Upper lobe of right lung (tissue), 1 donor: ENCODE data around the gene HLCS. TPM values are rescaled to one million over a fixed set of nuclear protein-coding genes. Genes with fewer than 3 reads are reported as not detected.

Source experiments
- ATAC-seq: fragments of 200-7000 bp; cut with Tn5 transposase; one replicate; pipeline ENCODE4 v1.9.1; 2020; ENCODE audit warnings: mild to moderate bottlenecking, moderate library complexity
- DNase-seq: peaks from one replicate; pipeline ENCODE4 v3.0.0-alpha.2; 2020
- H3K27ac ChIP-seq: fragments of 200-600 bp; one replicate; pipeline ENCODE4 v1.8.0; 2022
- H3K27me3 ChIP-seq: fragments of 200-600 bp; one replicate; pipeline ENCODE4 v1.8.0; 2022; ENCODE audit warnings: mild to moderate bottlenecking
- H3K36me3 ChIP-seq: fragments of 200-600 bp; one replicate; pipeline ENCODE4 v1.8.0; 2022
- H3K4me1 ChIP-seq: fragments of 200-600 bp; one replicate; pipeline ENCODE4 v1.8.0; 2022
- H3K4me3 ChIP-seq: fragments of 200-600 bp; one replicate; pipeline ENCODE4 v1.8.0; 2022; ENCODE audit warnings: mild to moderate bottlenecking
- H3K9me3 ChIP-seq: fragments of 200-600 bp; one replicate; pipeline ENCODE4 v1.8.0; 2022
- CTCF ChIP-seq: fragments of 200-600 bp; IDR thresholded peaks from one replicate; pipeline ENCODE4 v1.8.0; 2022; ENCODE audit warnings: antibody characterized with exemption
- intact Hi-C: fragments of 100-400 bp; cut with DNase I; formaldehyde crosslinking; loops from one replicate; pipeline ENCODE4 v1.11.0; 2022
- total RNA-seq: library from RNA; stranded (reverse); fragmentation: NEBNext Ultra II Directional; extraction: Animal tissue kit (Norgen Biotek cat#: 25700); gene quantifications from one replicate; pipeline ENCODE4 v1.2.1, GENCODE V29; 2021
- donor health status: DM: no; HTN: yes; CAD: no; lungs with severe emphysema.

Gene HLCS
- total RNA-seq, 1 donor from 2014 or later = 16.0 TPM

- no peak overlapping the region for H3K4me3 ChIP-seq
- H3K36me3 ChIP-seq = no peaks in the 10 kb centered on the region
- H3K27me3 ChIP-seq = no peaks in the 10 kb centered on the region
- TF ChIP-seq CTCF = no peak
- no peak for DNase-seq
- intact Hi-C loops = no loop called here
- ATAC-seq = no peak
- H3K27ac ChIP-seq = no peak overlapping the region
- H3K9me3 ChIP-seq = no peaks in the 10 kb centered on the region
- no peaks in the 10 kb centered on the region for H3K4me1 ChIP-seq
These were observed 17.8 kb downstream of the HLCS start for GRCh38 chr21:36948686-36949085.

- H3K36me3 ChIP-seq = no peaks in the 10 kb centered on the region
- no peak overlapping the region for H3K27ac ChIP-seq
- H3K4me3 ChIP-seq = no peak overlapping the region
- no peak for TF ChIP-seq CTCF
- no peaks in the 10 kb centered on the region for H3K4me1 ChIP-seq
- DNase-seq (no peak), ATAC-seq (no peak)
- H3K27me3 ChIP-seq = no peaks in the 10 kb centered on the region
- intact Hi-C loops = no loop called here
- no peaks in the 10 kb centered on the region for H3K9me3 ChIP-seq
These were observed 19.5 kb downstream of the HLCS start for GRCh38 chr21:36946949-36947356.

- no peak for ATAC-seq
- no peaks in the 10 kb centered on the region for H3K4me1 ChIP-seq
These were observed 20.9 kb downstream of the HLCS start for GRCh38 chr21:36945496-36946138.

GRCh38 chr21:36936361-36937135, 29.9 kb downstream of the HLCS start:
- no peaks in the 10 kb centered on the region for H3K9me3 ChIP-seq
- H3K4me1 ChIP-seq = peaks cover 4% of the 10 kb centered on the region
- intact Hi-C loops = no loop called here
- H3K36me3 ChIP-seq = peaks cover 21% of the 10 kb centered on the region
- no peak for TF ChIP-seq CTCF
- no peak overlapping the region for H3K27ac ChIP-seq
- no peaks in the 10 kb centered on the region for H3K27me3 ChIP-seq
- ATAC-seq (no peak), DNase-seq (no peak)
- H3K4me3 ChIP-seq = no peak overlapping the region

More at GRCh38 chr21:36945496-36946138, 20.9 kb downstream of the HLCS start:
- no peak for DNase-seq
- no peaks in the 10 kb centered on the region for H3K36me3 ChIP-seq
- no peaks in the 10 kb centered on the region for H3K9me3 ChIP-seq
- no peak overlapping the region for H3K27ac ChIP-seq
- intact Hi-C loops = no loop called here
- H3K27me3 ChIP-seq = no peaks in the 10 kb centered on the region
- H3K4me3 ChIP-seq = no peak overlapping the region
- TF ChIP-seq CTCF = no peak

- Histone ChIP-seq H3K9me3 (no peaks in the 10 kb centered on the region), H3K27me3 (no peaks in the 10 kb centered on the region), H3K27ac (no peak overlapping the region), H3K36me3 (peaks cover 23% of the 10 kb centered on the region), H3K4me1 (peaks cover 4% of the 10 kb centered on the region), H3K4me3 (no peak overlapping the region)
- DNase-seq = no peak
- ATAC-seq = no peak
- no peak for TF ChIP-seq CTCF
- intact Hi-C loops = no loop called here
These were observed 31.5 kb downstream of the HLCS start for GRCh38 chr21:36934864-36935420.
